DMS153 treated with DMSO at 0.1 percent for 48 hours (cell line): ENCODE data around the gene KCNK2.
"Not testable (repeated sequence)": the region's sequence is repeated elsewhere in the genome, so short reads cannot be mapped to it uniquely, and the experiment has no call there.

Experiments
- DNase-seq: peaks from one replicate; lab custom pipeline; 2025; ENCODE audit not compliant: unreplicated experiment; lab: John Stamatoyannopoulos, UW

Gene KCNK2

DNA sequence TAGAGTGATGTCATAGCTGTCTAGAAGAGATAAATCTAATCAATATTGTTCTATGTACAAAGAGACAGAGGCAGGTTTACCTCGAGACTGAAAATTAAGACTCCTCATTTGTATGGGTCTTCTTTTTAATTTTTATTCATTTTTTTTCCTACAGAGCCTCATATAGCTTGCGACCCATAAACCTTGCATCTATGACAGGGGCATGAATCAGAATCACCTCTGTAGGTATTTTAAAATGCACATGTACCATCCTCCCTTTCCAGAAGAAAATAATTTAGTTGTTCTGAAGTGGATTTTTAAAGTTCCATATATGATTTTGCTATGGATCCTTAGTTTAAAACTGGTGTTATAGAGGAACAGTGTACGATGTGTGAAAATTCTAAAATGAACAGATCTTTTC lies 64.5 kb downstream of the KCNK2 start:
- DNase-seq: no peak

DNA sequence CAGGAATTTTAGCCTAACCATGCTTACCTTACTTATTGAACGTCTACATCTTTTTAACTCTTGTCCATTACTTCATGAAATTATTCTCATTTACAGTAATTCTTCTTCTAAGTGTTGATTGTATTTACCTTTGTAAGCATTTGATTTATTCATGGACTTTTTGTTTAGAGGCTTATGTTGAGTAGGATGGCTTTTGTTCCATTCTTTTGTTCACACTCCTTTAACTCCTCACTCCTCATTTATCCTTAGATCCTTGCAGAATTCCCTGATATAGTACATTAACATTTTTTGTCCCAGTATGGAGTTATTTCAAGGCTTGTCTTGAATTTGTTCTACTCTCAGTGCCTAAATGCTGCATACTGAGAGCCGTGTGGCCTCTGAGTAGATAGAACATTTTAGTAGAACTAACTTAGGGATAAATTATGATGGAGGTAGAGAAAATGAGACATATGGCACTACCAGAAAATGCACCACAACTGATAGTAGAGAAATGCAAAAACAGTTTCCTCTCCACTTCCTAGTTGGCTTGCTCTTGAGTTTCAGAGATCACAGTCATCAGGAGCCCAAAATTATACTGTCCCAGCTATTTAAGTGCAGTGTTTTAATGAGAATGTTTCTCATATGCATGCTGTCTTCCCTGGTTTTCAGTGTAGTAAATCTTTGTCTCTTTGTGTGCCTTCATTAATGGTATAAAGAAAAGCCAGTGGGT lies 69.5 kb downstream of the KCNK2 start:
- no peak for DNase-seq

DNA sequence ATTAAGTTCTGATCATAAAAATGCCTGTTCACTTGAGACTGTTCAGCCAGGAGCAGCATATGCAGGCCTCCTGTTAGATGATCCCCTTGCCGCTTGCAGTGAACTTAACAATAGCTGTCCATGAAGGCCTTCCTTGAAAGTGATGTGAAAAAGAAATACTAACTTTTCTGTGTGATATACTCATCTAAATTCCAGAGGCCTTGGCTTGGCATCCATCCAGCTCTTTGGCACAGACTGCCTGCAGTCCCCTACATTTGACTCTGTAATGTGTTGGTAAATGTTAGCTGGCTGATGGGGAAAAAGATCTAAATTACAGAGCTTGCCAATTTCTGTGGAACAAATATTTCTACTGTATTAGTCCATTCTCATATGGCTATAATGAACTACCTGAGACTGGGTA lies 73.7 kb downstream of the KCNK2 start:
- DNase-seq: no peak

DNA sequence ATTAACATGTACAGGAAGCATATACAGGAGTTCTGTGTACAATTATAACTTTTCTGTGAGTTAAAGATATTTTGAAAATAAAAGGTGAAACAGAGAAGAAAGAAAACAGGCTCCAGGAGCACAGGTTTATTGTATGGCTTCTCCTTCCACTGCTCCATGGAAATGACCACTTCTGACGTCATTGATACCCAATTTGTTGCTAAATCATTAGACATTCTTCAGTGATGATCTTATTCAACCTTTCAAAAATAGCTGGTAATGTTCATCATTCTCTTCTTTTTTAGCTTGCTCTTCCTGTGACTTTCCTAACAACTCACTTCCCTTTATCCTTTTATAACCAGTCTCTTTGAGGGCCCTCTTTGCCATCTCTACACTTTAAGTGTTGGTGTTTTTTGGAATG lies 77.8 kb downstream of the KCNK2 start:
- no peak for DNase-seq

DNA sequence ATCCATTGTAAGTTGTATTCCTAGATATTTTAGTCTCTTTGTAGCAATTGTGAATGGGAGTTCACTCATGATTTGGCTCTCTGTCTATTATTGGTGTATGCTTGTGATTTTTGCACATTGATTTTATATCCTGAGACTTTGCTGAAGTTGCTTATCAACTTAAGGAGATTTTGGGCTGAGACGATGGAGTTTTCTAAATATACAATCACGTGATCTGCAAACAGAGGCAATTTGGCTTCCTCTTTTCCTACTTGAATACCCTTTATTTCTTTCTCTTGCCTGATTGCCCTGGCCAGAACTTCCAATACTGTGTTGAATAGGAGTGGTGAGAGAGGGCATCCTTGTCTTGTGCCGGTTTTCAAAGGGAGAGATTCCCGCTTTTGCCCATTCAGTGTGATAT lies 80.6 kb downstream of the KCNK2 start:
- not testable (repeated sequence) for DNase-seq

DNA sequence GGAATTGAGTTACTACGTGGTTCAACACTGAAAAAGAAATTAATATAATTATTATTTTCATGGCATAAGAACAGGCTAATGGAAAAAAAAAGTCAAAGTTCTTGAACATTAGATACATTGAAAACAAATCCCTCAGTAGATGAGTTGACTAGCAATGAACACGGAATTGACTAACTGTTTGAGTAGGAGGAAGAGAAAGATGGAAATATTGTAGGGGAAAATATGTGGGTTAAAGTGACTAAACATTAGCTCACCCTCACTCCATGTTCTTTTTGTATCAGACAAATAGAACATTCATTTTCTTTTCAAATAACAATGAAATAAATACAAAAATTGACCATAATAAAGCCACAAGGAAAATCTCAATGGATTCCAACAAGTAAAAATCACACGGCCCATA lies 84.3 kb downstream of the KCNK2 start:
- no peak for DNase-seq

DNA sequence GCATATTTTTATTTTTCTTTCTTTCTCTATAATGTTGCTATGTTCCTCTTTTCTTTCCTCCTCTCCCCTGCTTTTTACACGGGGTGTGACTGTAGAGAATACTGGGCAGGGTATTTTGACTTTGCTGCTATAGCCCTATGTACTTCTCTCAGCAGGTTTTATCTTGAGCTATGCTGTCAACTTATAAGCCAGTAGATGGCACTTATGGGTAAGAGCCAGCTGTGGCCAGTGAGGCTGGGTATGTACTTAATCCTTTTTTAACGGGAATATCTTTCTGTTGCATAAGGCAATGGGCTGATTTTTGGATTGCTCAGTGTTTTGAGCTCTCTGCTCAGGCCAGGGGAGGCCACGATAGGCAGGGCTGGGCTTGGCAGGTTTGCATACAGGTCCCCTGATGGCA lies 99.0 kb downstream of the KCNK2 start:
- DNase-seq: no peak

DNA sequence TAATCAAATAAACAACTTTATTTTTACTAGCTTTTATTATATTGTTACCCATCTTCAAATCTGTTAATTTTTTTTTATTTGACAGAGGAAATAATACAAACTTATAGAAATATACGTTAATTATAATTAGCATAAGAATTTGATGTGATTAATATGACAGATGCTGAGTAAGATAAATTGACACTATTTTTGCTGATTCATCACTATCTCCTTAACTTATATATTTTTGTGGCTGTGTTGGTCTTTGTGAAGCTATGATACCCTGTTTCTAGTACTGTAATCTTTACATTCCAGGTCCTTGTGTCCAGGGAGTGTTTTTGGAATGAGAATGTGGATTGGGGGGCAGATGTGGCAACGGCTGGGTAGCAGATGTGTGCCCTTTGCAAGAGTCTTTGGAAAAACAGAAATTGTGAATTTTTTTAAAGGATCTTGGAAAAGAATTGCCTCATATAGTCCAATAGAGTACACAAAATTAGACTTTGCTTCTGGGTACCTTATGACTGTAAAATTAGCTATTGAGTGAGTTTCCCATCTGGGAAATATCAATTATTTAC lies 102.6 kb downstream of the KCNK2 start:
- no peak for DNase-seq

DNA sequence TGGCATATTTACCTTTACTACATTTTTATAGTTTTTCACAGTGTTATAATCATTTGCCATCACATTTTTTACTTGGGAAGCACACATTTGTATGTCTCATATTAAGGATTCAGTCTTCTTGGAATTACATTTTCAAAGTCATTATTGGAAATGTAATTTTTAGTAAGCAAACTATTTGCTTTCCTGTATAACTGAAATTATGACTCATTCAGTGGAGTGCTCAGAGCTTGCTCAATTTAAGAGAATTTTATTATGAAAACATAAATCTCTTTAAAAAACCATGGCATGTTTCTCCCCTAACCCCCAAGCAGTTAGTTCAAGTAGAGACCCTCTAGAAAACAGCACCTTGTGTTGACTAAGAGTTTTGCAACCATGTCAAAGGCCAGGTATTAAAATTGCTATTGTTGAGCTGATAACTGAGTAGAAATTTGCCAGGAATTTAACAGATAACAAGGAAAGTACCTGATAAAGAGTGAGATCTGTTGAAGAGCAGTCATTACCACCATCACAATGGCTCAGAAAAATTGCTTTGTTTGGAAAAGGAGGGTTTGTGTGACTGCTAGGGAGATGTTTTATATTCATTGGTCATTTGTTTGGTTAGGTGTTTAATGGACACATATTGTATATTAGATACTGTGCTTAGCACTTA lies 105.9 kb downstream of the KCNK2 start:
- DNase-seq: no peak

DNA sequence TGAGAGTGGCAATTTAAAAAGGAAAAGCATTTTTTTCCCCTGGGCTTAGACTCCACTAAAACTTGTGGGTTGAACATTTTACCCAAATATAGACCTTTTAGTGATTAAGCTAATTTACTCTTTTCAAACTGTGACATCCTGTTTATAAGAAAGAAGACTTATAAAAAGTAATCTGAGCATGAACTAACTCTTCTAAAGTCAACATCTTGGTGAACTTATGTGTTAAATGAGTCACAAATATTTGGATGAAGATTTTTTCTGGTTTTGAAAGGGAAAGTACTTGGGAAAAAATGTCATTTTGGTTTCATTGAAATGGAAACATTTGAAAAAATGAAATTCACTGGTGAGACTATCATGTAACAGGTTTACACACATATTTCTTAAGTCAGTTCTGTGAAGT lies 109.8 kb downstream of the KCNK2 start:
- no peak for DNase-seq

DNA sequence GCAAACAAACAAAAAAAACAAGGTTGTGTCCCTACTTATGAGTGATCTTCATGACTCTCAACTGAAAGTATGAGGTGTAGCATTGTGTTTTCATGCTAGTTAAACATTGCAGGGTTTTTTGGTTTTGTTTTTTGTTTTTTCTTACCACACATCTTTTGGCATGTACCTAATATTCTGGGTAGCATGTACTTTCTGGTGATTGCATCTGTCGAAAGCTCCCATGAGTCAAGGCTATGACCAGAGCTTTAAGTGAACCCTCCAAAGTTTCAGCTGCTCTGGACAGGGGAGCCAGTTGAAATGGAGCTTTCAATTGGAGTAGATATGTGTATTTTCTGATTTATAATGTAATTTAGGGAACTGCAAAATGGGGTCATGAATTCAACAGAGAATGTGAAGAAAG lies 115.5 kb downstream of the KCNK2 start:
- DNase-seq: no peak

DNA sequence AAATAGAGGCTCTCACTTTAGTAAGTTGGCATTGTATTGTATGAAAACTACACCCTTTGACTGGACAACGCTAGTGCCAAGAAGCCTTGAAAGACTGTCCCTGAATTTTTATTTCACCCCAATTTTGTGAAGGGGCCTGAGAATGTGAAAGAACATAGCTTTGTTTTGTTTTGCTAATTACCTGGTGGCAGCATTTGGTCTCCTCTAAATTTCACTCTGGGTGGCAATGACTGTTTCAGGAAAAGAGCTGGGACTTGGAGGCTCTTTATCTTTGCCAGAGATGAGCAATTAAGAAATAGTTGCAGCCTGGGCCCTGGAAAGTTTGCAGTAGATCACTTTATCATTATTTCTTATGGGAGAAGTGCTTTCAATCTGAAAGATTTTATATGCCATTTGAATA lies 117.6 kb downstream of the KCNK2 start:
- DNase-seq: no peak

DNA sequence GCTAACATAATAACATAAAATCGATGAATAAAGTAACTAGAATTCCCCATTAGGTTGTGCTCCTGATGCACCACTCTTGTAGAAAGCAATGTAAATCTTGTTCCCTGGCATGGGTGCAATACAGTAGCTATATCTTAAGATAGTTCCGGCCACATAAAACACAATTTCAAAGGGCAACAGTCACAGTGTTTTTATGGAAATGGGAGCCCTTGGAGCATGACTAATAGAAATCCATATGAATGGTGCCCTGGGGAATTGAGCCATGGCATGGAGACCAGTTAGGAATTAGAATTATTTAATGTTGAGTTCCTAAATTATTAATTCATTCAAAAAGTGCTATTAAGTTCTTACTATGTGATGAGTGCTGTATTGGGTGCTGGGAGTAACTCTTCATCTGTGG lies 118.7 kb downstream of the KCNK2 start:
- DNase-seq: no peak

DNA sequence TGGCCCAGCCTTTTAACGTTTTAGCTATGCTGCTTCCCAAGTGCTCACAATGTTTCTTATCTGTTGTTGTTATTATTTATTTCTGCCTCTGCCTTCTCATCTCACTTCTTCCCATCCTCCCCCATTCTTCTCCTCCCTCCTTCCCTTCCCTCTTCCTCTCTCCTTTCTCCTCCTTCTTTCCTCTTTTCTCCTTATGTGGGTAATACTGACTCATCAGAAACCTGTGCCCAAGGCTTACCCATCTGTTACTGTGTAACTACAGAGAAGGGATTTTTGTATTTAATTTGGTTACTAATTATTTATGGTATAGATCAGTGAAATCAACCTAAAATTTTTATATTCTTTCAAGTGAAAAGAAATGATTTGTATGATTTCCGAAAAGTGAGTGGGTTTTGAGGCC lies 120.3 kb downstream of the KCNK2 start:
- DNase-seq: no peak

DNA sequence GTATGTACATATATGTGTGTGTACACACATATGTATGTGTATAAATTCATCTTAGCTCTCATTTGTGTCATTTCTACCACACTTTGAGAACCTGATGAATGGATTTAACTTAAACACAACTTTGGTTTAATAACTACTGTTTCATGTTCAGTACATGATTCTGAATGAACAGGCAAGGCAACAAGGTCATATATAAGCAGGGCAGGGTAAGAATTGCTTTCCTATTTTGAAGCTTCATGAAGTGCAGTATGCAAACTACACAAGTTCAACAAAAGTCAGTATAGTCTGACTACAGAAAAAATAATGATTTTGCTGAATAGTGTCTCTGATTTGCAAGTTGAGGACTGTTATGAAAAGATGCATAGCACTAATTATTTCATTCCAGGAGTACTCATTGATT lies 127.6 kb downstream of the KCNK2 start:
- DNase-seq: no peak

DNA sequence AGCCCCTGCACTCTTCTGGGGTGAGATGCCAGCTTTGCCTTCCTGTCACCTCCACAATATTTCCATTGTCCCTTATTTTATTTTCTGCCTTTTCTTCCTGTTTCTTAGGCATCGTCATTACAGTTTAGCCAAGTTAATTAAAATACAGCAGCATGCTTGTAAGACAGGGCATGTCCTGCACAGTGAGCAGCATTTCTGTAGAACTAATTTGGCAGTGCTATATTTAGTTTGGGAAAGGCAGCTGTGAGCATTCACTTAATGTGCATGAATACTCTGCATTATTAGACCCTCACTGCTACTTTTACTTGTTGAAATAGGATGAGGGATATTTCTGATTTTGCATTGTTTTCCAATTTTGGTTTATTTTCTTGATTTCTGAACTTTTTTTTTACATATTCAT lies 133.3 kb downstream of the KCNK2 start:
- DNase-seq: no peak

DNA sequence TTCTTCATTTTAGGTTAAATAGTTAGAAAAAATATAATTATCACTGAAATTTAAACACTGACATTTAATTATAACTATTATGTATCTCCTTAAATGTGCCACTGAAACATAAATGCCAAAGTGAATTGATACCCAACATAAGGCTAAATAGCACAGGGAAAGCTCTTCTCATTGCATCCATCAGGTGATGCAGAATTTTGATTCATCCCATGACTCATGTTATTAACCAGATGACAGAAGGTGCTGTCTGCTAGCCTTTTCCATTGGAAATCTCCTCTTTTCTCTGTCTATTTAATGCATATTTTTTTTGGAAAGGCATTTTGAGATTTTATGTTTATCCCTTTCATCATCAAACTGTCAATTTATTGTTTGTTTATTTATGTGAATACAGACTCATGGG lies 136.8 kb downstream of the KCNK2 start:
- no peak for DNase-seq

DNA sequence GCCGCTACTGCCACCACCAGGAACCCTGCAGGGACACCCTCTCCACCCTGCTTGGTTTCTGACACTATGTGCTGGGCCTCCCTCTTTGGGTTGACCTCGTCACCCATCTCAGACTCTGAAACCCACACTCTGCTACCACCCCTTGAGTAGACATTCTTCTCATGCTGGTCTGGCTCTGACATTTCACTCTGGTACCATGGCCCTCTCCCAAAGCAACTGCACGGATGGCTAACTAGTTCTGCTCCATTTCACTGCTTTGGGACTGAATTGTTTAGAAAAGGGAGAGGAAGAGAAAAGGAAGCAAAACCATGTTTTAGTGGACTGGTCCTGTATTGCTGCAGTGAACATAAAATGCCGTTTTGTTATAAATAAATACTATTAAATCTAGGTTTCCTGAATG lies 137.8 kb downstream of the KCNK2 start:
- no peak for DNase-seq

DNA sequence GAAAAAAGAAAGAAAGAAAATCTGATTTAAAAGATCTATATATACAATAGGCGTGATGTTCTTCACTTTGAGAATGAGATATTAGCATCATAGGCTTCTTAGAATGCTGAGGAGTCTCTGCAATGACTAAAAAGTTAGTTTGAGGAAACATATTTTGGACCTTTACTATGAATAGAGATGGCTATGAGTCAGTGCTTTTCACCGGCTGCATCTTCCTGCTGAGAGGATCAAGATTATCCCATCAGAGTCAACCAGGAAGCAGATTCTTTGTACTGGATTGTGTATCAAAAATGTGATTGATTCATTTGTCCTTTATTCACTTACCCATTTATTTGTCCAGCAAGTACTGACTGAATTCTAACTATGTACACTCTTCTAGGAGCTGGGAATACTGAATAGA lies 144.2 kb downstream of the KCNK2 start:
- no peak for DNase-seq

DNA sequence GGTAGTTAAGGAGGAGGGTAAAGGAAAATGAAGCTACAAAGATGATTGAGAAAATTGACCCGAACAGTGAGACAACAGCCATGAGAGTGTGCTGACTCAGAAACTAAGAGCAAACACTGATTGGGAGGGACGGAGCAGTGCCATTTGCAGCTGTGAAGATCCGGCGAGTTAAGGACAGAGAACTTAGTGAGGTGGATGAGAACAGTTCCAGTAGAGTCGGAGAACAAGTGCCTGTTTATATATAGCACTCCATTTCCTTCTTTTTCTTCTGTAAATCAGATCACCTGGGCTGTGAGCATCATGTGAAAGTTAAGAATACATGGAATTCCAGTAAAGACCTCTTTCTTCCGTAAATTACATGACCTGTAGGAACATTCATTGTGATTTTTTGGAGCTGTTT lies 145.7 kb downstream of the KCNK2 start:
- DNase-seq: no peak

DNA sequence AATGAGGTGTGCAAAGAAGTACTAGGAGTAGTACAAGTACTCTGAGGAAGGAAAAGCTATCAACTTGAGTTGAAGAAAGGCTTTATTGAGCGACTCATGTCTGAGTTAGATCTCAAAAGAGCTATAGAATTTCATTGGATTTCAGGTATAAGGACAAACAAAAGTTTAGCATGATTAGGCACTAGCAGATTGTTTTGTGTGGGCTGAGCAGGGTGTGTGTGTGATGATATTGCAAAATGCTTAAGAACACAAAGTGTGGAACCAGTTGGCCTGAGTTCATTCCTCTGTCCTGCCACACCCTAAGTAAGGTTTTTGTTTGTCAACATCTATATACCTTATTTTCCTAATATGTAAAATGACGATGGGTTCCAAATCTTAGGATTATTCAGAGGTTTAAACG lies 158.9 kb downstream of the KCNK2 start:
- no peak for DNase-seq

DNA sequence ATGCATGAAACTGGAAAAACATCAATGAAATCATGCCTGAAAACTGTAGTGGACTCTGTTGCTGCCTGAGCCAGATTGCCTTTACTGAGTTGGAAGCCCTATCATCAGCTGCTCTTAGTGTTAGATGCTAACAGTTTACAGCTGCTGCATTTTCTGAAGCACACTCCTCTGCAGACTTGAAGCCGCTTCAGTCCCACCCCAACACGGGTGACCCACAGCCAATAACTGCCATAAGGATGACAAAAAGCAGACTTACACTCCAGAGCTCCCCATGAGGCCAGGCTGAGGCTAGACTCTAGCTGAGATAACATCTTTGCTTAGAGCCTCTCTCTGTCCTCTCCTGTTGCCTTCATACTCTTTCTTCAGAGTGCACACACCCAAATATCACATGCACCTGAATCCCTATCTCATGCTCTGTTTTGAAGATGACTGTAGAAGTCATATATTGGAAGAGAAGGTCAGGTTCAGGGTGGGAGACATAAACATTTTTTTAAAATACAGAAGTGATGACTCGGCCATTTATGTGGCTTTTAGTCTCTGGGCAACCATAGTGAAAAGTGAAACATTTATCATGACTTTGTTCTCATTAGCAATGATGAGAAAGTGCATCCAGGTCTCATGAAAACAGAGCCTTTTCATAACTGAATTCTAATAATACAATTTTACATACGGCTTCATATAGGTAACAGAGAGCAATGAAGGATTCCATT lies 161.0 kb downstream of the KCNK2 start:
- no peak for DNase-seq
